ENCODE data around the gene NRL.

The NRL gene

DNA sequence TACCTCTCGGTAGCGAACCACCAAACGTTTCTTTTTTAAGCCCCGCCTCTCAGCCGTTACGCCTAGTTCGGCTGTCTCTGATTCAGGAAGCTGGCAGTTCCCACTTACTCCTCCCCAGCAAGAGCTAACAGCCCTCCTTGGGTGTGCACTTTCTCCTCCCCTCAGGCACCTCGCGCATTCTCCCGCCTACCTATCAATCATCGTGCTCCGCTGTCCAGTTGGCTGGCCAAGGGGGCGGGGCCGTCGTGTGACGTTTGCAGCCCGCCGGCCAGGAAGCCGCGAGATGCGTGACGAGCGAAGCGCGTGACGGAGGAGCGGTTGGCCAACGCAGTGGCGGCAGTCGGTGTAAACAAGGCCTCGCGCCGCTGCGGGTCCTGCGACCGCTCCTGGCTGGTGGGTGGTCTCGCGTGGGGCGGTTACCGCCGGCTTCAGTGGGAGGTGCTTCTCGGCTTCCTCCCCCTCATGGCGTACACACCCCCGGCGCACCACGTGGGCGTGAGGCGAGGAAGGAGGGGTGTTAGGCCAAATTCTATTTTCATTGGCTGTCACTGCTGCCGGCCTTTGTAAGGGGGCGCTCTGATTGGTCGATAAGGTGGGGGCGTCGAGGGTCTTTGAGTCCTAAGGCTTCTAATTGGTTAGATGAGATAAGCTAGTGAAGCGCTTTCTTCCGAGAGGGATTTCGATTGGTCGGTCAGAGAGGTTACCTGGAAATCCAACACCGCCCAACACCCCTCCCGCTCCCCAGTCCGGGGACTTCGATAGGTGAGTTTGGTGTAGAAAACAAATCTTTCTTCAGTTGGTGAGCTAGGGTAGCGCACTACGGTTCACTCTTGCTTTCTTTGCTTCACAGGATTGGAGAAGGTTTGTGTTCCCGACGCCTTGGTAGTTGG is at the start of gene NRL, which contains the start of gene DCAF11:
Gene NRL (minus strand): TSS at position 418 of the 890 bp plus-strand sequence. CDS start 32,101 bp downstream, outside the sequence.
Gene DCAF11 (plus strand): TSS at position 246 of the 890 bp plus-strand sequence. CDS start 818 bp downstream, outside the sequence.
- DNase-seq, result peak; percentile 99

DNA sequence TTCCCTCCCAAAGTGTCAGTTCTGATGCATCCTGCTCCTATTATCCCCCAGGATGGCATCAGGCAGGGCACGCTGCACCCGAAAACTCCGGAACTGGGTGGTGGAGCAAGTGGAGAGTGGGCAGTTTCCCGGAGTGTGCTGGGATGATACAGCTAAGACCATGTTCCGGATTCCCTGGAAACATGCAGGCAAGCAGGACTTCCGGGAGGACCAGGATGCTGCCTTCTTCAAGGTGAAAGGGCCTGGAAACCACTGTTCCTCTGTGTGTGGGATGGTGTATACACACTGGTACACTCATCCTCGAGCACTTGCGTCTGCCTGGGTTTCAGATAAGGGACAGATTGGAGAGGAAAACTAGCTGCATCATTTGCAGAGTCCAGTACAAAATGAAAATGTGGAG is 47.3 kb upstream of the NRL start:
- DNase-seq, result peak; percentile 20

- DNase-seq, result peak; percentile 98
Observed at GRCh38 chr14:24160850-24161804, 46.4 kb upstream of the NRL start, which contains the start of gene IRF9. Gene IRF9, plus strand, starts transcription at chr14:24161265. Its CDS starts 880 bp downstream, at chr14:24162145.

DNA sequence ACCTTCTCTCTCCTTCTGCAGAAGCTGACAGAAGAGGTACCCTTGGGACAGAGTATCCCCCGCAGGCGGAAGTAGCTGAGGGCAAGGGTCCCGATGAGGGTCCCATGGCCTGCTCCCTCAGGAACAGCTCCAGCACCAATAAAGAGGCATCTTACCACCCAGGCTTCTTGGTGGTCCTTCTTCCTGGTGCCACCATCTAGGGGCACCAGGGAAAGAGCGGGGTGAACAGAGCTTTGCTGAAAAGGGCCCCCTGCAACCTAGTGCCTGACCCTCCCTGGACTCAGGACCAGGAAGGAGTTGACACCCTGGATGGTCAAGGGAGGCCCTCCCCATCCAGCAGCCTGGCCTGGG is 45.7 kb upstream of the NRL start:
- DNase-seq, result no peak

DNA sequence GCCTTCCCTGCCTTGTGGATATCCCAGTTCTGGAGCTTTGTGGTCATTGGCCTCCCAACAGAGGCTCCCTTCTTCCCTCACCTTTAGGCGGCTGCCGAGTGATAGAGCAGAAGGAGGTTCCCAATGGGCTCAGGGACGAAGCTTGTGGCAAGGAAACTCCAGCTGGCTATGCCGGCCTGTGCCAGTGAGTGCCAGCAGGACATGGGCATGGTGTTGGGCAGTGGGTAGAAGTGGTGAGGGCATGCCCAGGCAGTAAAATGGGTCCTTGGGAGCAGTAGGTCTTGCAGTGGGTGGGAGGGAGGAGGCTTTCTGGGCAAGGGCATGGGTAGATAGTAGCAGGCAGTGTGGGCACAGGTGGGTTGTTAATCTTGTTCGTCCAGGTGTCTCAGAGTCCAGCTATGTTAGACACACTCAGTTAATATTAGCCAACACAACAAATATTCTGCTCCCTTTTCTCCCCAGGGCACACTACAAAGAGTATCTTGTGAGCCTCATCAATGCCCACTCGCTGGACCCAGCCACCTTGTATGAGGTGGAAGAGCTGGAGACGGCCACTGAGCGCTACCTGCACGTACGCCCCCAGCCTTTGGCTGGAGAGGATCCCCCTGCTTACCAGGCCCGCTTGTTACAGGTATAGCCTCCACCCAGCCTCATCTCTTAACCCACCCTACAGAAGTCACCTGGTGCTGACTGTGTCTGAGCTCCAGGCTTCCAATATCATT is 45.2 kb upstream of the NRL start:
- DNase-seq, result no peak

DNA sequence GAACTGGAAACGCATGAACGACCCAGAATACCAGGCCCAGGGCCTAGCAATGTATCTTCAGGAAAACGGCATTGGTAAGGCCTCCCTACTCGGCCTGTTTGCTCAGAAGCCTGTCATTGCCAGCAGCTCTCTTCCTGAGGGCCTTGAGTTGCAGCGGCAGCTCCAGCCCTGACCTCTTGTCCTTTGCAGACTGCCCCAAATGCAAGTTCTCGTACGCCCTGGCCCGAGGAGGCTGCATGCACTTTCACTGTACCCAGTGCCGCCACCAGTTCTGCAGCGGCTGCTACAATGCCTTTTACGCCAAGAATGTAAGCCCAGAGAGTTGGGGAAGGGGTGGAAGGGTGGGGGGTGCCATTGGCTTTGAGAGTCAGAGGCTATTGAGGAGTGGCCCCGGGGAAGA is 42.6 kb upstream of the NRL start:
- no peak for DNase-seq

- no peak for DNase-seq
Observed at GRCh38 chr14:24156840-24157239, 42.1 kb upstream of the NRL start.

GRCh38 chr14:24155100-24155499 is 40.4 kb upstream of the NRL start:
- DNase-seq, result no peak

DNA sequence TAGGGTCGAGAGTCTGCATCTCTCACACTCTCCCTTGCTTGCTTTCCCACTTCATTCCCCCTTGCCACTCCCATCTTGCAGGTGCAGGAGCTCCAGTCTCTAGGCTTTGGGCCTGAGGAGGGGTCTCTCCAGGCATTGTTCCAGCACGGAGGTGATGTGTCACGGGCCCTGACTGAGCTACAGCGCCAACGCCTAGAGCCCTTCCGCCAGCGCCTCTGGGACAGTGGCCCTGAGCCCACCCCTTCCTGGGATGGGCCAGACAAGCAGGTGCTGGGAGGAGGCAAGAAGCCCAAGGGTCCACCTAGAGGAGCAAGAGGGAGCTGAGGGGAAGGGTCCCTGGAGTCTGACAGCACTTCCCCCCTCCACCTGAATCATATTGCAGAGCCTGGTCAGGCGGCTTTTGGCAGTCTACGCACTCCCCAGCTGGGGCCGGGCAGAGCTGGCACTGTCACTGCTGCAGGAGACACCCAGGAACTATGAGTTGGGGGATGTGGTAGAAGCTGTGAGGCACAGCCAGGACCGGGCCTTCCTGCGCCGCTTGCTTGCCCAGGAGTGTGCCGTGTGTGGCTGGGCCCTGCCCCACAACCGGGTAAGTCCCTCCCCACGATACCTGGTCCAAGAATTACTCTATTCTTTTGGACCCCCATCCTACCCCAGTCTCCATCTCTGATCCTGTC is 36.8 kb upstream of the NRL start:
- DNase-seq, result no peak

DNA sequence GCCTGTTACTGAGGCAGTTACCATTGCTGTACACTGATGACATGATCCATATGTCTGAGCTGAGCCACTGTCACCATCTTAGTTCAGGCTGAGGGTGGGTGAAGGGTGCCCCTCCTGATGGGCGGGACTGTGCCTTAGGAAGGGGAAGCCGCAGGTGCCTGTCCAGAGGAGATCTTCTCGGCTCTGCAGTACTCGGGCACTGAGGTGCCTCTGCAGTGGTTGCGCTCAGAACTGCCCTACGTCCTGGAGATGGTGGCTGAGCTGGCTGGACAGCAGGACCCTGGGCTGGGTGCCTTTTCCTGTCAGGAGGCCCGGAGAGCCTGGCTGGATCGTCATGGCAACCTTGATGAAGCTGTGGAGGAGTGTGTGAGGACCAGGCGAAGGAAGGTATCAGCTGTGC is 36.2 kb upstream of the NRL start:
- DNase-seq, result no peak

- DNase-seq, result no peak
Observed at GRCh38 chr14:24150567-24150966, 35.8 kb upstream of the NRL start.

GRCh38 chr14:24150061-24150460 is 35.3 kb upstream of the NRL start:
- DNase-seq, result no peak

DNA sequence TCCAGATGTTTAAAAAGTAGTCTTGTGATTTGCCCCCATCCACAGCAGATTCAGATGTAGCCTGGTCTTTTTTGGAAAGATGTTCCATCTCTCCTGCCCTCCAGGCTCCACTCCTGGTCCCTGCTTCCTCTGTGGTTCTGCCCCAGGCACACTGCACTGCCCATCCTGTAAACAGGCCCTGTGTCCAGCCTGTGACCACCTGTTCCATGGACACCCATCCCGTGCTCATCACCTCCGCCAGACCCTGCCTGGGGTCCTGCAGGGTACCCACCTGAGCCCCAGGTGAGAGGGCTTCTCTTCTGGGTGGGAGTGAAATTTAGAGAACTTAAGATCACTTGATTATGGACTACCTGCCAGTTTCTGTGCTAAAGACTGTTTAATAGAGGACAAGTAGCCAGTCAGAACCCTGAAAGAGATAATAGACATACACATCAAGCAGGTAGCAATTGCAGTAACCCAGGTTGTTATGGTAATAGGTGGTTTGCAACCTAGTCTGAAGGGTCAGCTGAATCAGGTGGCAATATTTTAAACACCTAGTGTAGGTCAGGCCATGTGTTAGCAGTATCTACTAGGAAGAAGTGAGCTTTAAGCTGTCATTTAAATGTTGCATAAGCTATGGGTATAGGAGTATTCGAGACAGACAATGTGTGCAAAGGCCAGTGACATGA is 34.7 kb upstream of the NRL start:
- DNase-seq, result no peak

- no peak for DNase-seq
Observed at GRCh38 chr14:24147761-24148428, 33.1 kb upstream of the NRL start.

DNA sequence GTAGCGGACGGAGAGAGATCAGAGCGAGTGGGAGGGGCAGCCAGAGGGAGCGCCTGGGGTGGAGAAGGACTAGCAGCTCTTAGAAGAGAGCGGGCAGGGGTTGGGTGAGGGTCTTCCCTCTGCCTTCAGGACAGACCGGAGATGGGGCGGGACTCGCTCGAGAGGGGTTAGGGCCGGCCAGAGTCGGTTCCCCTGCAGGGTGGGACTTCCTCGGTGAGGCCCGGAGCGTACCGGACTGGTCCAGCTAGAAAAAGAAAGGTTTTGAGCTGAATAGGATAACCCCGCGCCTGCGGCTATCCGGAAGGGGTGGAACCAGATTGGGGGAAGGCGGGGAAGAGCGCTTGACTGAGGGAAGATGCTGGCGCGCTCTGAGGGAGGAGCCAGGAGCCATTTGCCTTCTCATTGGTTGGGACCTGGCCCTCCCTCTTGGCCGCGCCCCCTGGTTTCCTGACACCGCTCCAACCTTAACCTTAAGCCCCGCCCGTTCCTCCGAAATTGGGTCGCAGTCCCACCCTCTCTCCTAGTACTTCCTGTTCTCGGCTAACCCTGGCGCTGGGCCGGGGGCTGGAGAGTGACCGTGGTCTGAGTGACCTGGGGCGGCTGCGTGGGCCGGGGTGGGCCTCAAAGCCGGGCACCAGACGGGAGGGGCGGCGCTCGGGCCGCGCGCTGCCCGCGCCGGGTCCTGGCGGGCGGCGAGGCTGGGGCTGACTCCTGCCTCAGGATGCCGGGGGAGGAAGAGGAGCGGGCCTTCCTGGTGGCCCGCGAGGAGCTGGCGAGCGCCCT is 32.4 kb upstream of the NRL start, which contains the start of gene RNF31:
Gene RNF31 (plus strand): TSS at position 521 of the 783 bp plus-strand sequence. CDS start 201 bp downstream, at position 722.
- DNase-seq, result peak; percentile 99

- DNase-seq, result peak; percentile 90
Observed at GRCh38 chr14:24146453-24146977, 31.8 kb upstream of the NRL start, which contains the start of gene PSME2. Gene PSME2, minus strand, starts transcription at chr14:24146610. Its CDS starts 29 bp downstream, at chr14:24146581.

DNA sequence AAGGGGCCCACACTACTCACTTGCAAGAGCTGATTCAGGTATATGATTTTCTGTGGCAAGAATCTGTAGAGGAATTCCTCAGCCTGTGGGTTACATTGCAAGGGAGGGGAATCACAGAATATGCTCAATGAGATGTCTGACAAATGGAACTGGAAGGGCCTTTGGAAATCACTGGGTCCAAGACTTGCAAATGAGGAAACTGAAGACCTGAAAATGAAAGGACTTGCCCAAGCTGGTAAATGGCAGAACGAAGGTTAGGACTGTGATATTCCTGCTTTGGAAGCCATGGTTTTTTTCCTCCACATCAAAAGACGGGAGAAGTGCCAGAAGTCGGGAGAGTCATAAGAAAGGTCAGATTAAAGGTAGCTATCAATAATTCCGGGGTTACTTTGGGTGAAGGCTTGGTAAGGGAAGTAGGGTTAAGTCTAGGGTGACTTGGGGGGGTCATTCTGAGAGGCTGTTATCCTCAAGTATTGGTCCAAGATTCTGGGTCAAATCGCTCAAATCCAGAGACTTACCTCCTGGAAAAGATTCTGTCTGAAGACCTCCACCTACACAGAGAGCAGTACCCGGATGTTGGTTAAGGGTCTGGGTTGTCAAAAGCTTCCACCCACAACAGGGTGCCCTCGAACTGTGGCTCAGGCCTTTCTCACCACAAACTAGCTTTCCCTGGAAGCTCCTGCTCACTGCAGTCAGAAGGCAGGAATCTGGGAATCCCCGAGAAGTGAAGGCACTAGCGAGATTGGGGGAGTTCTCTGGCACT is 31.1 kb upstream of the NRL start:
- no peak for DNase-seq

- no peak for DNase-seq
Observed at GRCh38 chr14:24145219-24145618, 30.5 kb upstream of the NRL start.

GRCh38 chr14:24144451-24144850 is 29.7 kb upstream of the NRL start:
- DNase-seq, result no peak

Data from CD4-positive, alpha-beta T cell treated with Interleukin-17A for 4 hours (primary cell).